ENCODE data around the gene PHF21A. TPM values are rescaled to one million over a fixed set of nuclear protein-coding genes. Genes with fewer than 3 reads are reported as not detected.
A peak's percentile ranks its signal among the peaks of the same experiment; 100 is the strongest.

The PHF21A gene
- total and polyA plus RNA-seq, 10 of the 15 experiments (the other 5 are each of a cell fraction or from before 2014, with no cell fraction given): 2.6 to 37.2 (median 16.0) TPM

DNA sequence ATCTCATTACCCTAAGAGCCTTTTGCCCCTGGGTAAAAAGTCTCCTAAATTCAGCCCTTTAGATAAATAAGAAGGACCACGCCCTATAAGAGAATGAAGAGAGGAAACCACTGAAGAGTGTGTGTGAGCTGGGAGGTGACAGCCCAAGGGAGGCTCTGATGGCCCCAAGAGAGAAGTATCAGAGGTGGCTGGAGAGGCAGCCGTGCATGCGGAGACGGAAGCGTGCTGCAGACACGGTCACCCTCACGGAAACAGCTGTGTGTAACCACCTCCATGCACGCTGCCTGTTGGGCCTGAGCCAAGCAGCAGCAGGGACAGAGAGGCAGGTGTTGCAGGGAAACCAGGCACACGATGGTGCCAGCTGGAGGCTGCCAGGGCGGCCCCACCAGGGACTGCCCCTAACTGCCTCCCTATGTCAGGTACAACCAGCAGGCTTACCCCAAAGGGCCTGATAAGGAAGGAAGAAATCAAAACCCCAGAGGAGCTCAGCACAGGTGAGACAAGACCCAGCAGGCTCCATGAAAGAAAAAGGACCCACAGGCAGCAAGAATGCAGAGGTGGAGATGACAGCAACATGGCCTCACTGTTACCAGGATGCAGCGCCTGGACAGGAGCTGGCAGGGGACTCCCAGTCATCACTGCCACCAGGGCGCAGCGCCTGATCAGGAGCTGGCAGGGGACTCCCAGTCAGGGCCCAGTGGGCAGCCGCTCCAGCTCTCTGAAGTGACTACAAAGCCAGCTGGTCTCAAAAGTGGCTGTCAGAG, 191.0 kb downstream of the PHF21A start (continued):
- no peak for TF ChIP-seq NFXL1 (IDR thresholded peaks at IDR 0.05; ENCODE audit: borderline replicate concordance)
- peak in 1 of 2 experiments; percentile 77; a peak in 2 of 4 replicates for TF ChIP-seq ETV6 (conservative IDR thresholded peaks at IDR 0.05 in 1 of 2, IDR thresholded peaks at IDR 0.05 in 1 of 2; ENCODE audit: borderline replicate concordance in 1 of 2, low read depth in 1 of 2)
- TF ChIP-seq BACH1 (IDR thresholded peaks at IDR 0.05; ENCODE audit: borderline replicate concordance): no peak; the same call in 1 of the 2 replicates
- peak; percentile 76 for TF ChIP-seq GABPA (IDR thresholded peaks at IDR 0.05; ENCODE audit: low read depth)
- peak; percentile 80; the same call in 1 of the 2 replicates for TF ChIP-seq POLR2AphosphoS5 (IDR thresholded peaks at IDR 0.05; ENCODE audit: low read length)
- peak; percentile 65 for TF ChIP-seq EED (IDR thresholded peaks at IDR 0.05; ENCODE audit: low read depth)
- peak; percentile 72 for TF ChIP-seq CHD2 (IDR thresholded peaks at IDR 0.05; ENCODE audit: borderline replicate concordance, low read depth, low read length)
- TF ChIP-seq MEF2A (IDR thresholded peaks at IDR 0.05; ENCODE audit: insufficient read depth, low read depth, low read length): peak; percentile 89
- no peak for TF ChIP-seq SRF (IDR thresholded peaks at IDR 0.05; ENCODE audit: low read depth in 2 of 2, low read length in 2 of 2)
- TF ChIP-seq CREB1 (IDR thresholded peaks at IDR 0.05; ENCODE audit: low read depth): peak; percentile 68; the same call in 1 of the 2 replicates
- peak; percentile 83 for TF ChIP-seq BCL11A (IDR thresholded peaks at IDR 0.05; ENCODE audit: low read depth, low read length)
- TF ChIP-seq RCOR1 (conservative IDR thresholded peaks at IDR 0.05; ENCODE audit: low read depth, low read length): peak; percentile 87; the same call in 1 of the 2 replicates
- TF ChIP-seq CHD1 (IDR thresholded peaks at IDR 0.05; ENCODE audit: low read depth, low read length): no peak
- TF ChIP-seq DPF2 (IDR thresholded peaks at IDR 0.05): peak; percentile 86
- no peak for TF ChIP-seq ZZZ3 (IDR thresholded peaks at IDR 0.05; ENCODE audit: control insufficient read depth, insufficient read length, low read depth)
- peak; percentile 96 for TF ChIP-seq CBX5 (IDR thresholded peaks at IDR 0.05; ENCODE audit: low read depth)
- TF ChIP-seq PKNOX1 (IDR thresholded peaks at IDR 0.05): peak; percentile 83
- no peak for TF ChIP-seq CBX3 (IDR thresholded peaks at IDR 0.05; ENCODE audit: borderline replicate concordance, low read depth)
- TF ChIP-seq SKIL (IDR thresholded peaks at IDR 0.05; ENCODE audit: low read depth, poor library complexity, severe bottlenecking): peak; percentile 50
- TF ChIP-seq BHLHE40 (IDR thresholded peaks at IDR 0.05; ENCODE audit: borderline replicate concordance in 1 of 2, low read depth in 2 of 2, low read length in 1 of 2): peak; percentile 99
- TF ChIP-seq, protein P1, sequence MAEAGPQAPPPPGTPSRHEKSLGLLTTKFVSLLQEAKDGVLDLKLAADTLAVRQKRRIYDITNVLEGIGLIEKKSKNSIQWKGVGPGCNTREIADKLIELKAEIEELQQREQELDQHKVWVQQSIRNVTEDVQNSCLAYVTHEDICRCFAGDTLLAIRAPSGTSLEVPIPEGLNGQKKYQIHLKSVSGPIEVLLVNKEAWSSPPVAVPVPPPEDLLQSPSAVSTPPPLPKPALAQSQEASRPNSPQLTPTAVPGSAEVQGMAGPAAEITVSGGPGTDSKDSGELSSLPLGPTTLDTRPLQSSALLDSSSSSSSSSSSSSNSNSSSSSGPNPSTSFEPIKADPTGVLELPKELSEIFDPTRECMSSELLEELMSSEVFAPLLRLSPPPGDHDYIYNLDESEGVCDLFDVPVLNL (IDR thresholded peaks at IDR 0.05; ENCODE audit: low read depth, low read length): no peak
- no peak for TF ChIP-seq RAD51 (IDR thresholded peaks at IDR 0.05)

Data from GM12878 (cell line).